Endodermal cell (in vitro differentiated cells): ENCODE measurements around the gene NFYA. TPM values are rescaled to one million over a fixed set of nuclear protein-coding genes. Genes with fewer than 3 reads are reported as not detected.

ENCODE experiments used
- DNase-seq: peaks from one replicate; pipeline ENCODE4 v3.0.0-alpha.2; 2017
- H3K27ac ChIP-seq: 2 replicates; pipeline ENCODE4 v1.5.1; 2013; ENCODE audit warnings: mild to moderate bottlenecking, low read depth, low read length, moderate library complexity
- H3K27me3 ChIP-seq: 2 replicates; pipeline ENCODE4 v1.6.1; 2013; ENCODE audit warnings: mild to moderate bottlenecking, low read length, moderate library complexity; ENCODE audit not compliant: insufficient read depth, control insufficient read depth, poor library complexity, severe bottlenecking
- H3K36me3 ChIP-seq: 2 replicates; pipeline ENCODE4 v1.7.0; 2013; ENCODE audit warnings: mild to moderate bottlenecking, low read length, moderate library complexity; ENCODE audit not compliant: control insufficient read depth, insufficient read depth
- H3K4me1 ChIP-seq: one replicate; pipeline ENCODE4 v1.7.0; 2013; ENCODE audit warnings: low read length; ENCODE audit not compliant: control insufficient read depth, insufficient read depth
- H3K4me3 ChIP-seq: 2 replicates; pipeline ENCODE4 v1.5.1; 2013; ENCODE audit warnings: mild to moderate bottlenecking, low read length, moderate library complexity
- H3K9ac ChIP-seq: 2 replicates; pipeline ENCODE4 v1.6.1; 2013; ENCODE audit warnings: mild to moderate bottlenecking, low read length, moderate library complexity; ENCODE audit not compliant: poor library complexity, severe bottlenecking; ENCODE audit errors: extremely low read depth
- H3K9me3 ChIP-seq: 2 replicates; pipeline ENCODE4 v1.6.1; 2013; ENCODE audit warnings: mild to moderate bottlenecking, low read length, moderate library complexity; ENCODE audit not compliant: control insufficient read depth
- H3K27ac Mint-ChIP-seq: 2 replicates; pipeline ENCODE4 v1.8.0; 2020; ENCODE audit warnings: mixed read lengths
- H3K27me3 Mint-ChIP-seq: 2 replicates; pipeline ENCODE4 v1.8.0; 2021; ENCODE audit warnings: mild to moderate bottlenecking, mixed read lengths; ENCODE audit not compliant: insufficient read depth
- H3K36me3 Mint-ChIP-seq: 2 replicates; pipeline ENCODE4 v1.8.0; 2020; ENCODE audit warnings: low read depth, mixed read lengths
- H3K4me1 Mint-ChIP-seq: 2 replicates; pipeline ENCODE4 v1.8.0; 2020; ENCODE audit warnings: mixed read lengths
- H3K4me3 Mint-ChIP-seq: 2 replicates; pipeline ENCODE4 v1.8.0; 2020; ENCODE audit warnings: mild to moderate bottlenecking, moderate library complexity, mixed read lengths
- H3K9me3 Mint-ChIP-seq: 2 replicates; pipeline ENCODE4 v1.8.0; 2020; ENCODE audit warnings: mild to moderate bottlenecking, mixed read lengths
- CTCF ChIP-seq: fragments of 200-600 bp; sonication (generic); conservative IDR thresholded peaks from 2 replicates; pipeline ENCODE4 v1.5.0; 2021; ENCODE audit warnings: antibody characterized with exemption, mild to moderate bottlenecking
- WGBS, 2 experiments: methylation state at CpG; one replicate each; pipeline versions ENCODE4 v1.1.5 to v1.1.7; 2013; ENCODE audit warnings: missing lambda C conversion rate in 2 of 2, mixed read lengths in 1 of 2; ENCODE audit not compliant: insufficient coverage in 1 of 2, insufficient read length in 1 of 2; 5-methylcytosine and 5-hydroxymethylcytosine counted together
- total RNA-seq, 2 donors: library from RNA; stranded (reverse); fragmentation: NEBNext Ultra II Directional in 1 of 2; extraction: Animal tissue kit (Norgen Biotek cat#: 25700) in 1 of 2; gene quantifications; 2 replicates in 1 of 2; 3 replicates in 1 of 2; pipeline ENCODE4 v1.2.1, GENCODE V29; 2021

Gene NFYA
- total RNA-seq, 2 donors from 2014 or later, result 44.8 to 45.8 TPM

DNA sequence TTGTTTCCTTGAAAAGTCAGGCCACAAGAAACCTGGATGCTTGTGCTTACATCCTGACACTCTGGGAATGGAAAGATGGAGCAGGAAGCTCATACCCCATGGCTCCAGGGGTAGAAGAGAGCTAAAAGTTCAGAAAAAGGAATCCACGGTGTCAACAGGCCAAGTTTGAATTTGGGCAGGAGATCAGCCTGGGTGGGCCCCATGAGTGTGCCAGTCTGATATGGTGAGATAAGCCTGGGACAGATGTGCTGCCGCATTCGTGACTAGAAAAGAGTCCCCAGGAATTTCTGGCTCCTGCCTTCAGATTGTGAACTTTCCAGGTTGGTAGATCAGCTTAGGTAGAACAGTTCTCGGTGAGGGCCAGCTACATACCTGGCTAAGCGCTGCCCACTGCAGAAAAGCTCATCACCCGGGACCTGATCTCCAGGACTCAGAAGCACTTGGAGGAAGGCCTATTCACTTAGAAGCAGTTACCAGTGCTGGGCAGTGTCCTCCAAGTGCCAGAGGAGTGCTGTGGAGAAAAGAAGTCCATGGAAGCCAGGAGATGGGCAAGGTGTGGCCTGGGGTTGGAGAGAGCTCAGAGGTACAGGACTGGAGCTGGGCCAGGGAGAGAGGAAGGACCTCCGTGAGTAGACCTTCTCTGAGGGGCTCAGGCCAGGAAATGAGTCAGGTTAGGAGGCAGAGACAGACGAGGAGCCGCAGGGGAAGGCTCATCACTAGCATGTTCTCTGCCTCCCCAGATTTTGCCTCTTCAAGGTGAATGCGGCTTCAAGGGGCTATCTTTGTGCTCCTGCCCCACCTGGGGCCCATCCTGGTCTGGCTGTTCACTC, 30.3 kb upstream of the NFYA start, which contains the start of gene TSPO2:
Gene TSPO2 (plus strand): TSS at position 242 of the 830 bp plus-strand sequence. CDS start 519 bp downstream, at position 761.
- H3K27me3 Mint-ChIP-seq, result no peaks in the 10 kb centered on the region
- Histone ChIP-seq H3K9me3 (no peaks in the 10 kb centered on the region), H3K9ac (no peak within 1 kb of the TSS), H3K36me3 (no peaks in the 10 kb centered on the region), H3K27me3 (no peaks in the 10 kb centered on the region), H3K4me1 (peaks cover 1% of the 10 kb centered on the region), H3K4me3 (no peak within 1 kb of the TSS), H3K27ac (no peak within 1 kb of the TSS)
- no peak within 1 kb of the TSS for H3K4me3 Mint-ChIP-seq
- H3K36me3 Mint-ChIP-seq, result no peaks in the 10 kb centered on the region
- WGBS, 2 experiments, result 91 to 93% methylated on average over 10 of the region's 10 CpGs
- no peak for TF ChIP-seq CTCF
- no peak for DNase-seq
- peaks cover 31% of the 10 kb centered on the region for H3K4me1 Mint-ChIP-seq
- H3K9me3 Mint-ChIP-seq, result no peaks in the 10 kb centered on the region
- H3K27ac Mint-ChIP-seq, result no peak within 1 kb of the TSS

DNA sequence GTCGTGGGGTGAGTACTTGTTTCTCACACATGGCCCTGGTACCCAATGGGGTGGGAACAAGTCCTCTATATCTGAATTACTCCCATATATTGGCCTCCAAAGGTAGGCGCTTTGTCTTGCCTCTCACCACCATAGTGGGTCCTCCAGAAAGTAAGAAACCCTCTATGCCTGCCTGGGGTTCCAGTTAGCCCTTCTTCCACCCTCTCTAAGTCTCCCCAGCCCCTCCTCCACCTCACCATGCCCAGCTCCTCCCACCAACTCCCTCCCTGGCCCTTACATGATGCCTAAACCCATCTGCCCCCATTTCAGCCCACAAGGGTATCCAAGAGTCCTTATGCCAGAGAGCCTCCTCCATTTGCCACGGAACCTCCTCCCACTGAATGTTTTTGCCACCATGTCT, 29.6 kb upstream of the NFYA start:
- Mint-ChIP-seq H3K36me3 (no peaks in the 10 kb centered on the region), H3K4me1 (peaks cover 31% of the 10 kb centered on the region), H3K27ac (no peak overlapping the region), H3K4me3 (no peak overlapping the region), H3K9me3 (no peaks in the 10 kb centered on the region), H3K27me3 (no peaks in the 10 kb centered on the region)
- no peaks in the 10 kb centered on the region for H3K27me3 ChIP-seq
- 93 to 100% methylated on average over 1 to 3 of the region's 3 CpGs for WGBS, 2 experiments
- no peak for TF ChIP-seq CTCF
- H3K9ac ChIP-seq, result no peak overlapping the region
- no peak for DNase-seq
- H3K4me3 ChIP-seq, result no peak overlapping the region
- no peaks in the 10 kb centered on the region for H3K9me3 ChIP-seq
- H3K4me1 ChIP-seq, result no peaks in the 10 kb centered on the region
- H3K27ac ChIP-seq, result no peak overlapping the region
- H3K36me3 ChIP-seq, result no peaks in the 10 kb centered on the region

- H3K27ac Mint-ChIP-seq, result no peak overlapping the region
- H3K4me3 Mint-ChIP-seq, result no peak overlapping the region
- Histone ChIP-seq H3K9me3 (no peaks in the 10 kb centered on the region), H3K4me3 (no peak overlapping the region), H3K36me3 (no peaks in the 10 kb centered on the region), H3K4me1 (peaks cover 5% of the 10 kb centered on the region), H3K27ac (no peak overlapping the region), H3K9ac (no peak overlapping the region), H3K27me3 (no peaks in the 10 kb centered on the region)
- H3K4me1 Mint-ChIP-seq, result peaks cover 12% of the 10 kb centered on the region
- no peaks in the 10 kb centered on the region for H3K9me3 Mint-ChIP-seq
- no peak for DNase-seq
- H3K27me3 Mint-ChIP-seq, result no peaks in the 10 kb centered on the region
- WGBS, 2 experiments, result 83 to 88% methylated on average over 2 to 4 of the region's 5 CpGs
- peaks cover under 1% of the 10 kb centered on the region for H3K36me3 Mint-ChIP-seq
- no peak for TF ChIP-seq CTCF
Observed at GRCh38 chr6:41045664-41046063, 27.1 kb upstream of the NFYA start.
